Measurements from ENCODE around the gene ANGPTL4. TPM values are rescaled to one million over a fixed set of nuclear protein-coding genes. Genes with fewer than 3 reads are reported as not detected.

ANGPTL4 gene
- total and polyA plus RNA-seq, 9 of the 15 experiments (the other 6 are each of a cell fraction or from before 2014, with no cell fraction given) = 0.05 to 0.77 (median 0.22) TPM; not detected in 4

DNA sequence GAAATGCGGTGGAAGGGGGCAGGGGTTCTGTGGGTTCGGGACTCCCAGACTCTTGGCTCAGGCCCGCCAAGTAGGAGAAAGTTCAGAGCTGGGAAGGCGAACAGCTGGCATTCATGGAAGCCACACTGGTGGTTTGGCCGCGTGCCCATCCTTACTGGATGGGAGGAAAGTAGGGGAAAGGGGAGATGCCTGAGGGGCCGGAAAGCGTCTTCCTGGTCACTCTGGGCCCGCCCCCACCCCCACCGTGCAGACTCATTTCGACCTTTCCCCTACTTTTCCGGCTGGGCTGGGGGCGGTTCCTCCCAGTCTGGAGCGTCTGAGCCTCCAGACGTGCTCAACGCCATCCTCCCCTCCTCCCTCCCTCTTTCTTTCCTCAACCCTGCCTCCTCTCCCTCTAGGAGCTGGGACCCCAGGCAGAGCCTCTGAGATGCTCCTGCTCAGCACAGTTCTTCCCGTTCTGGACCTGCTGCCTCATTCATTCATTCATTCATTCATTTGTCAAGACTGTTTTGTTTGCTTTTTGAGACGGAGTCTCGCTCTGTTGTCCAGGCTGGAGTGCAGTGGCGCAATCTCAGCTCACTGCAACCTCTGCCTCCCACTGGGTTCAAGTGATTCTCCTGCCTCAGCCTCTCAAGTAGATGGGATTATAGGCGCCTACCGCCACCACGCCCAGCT is 3.5 kb downstream of the ANGPTL4 start (continued):
- no peak for TF ChIP-seq CEBPG (CRISPR knock-in tag; IDR thresholded peaks at IDR 0.05)
- peak in 1 of 2 experiments; percentile 60; a peak in 2 of 4 replicates for TF ChIP-seq CEBPG (tag; conservative IDR thresholded peaks at IDR 0.05 in 1 of 2, IDR thresholded peaks at IDR 0.05 in 1 of 2)
- TF ChIP-seq MTA1 (IDR thresholded peaks at IDR 0.05; ENCODE audit: borderline replicate concordance) = no peak
- no peak for TF ChIP-seq STAT5A (IDR thresholded peaks at IDR 0.05; ENCODE audit: borderline replicate concordance, low read length)
- no peak for TF ChIP-seq PCBP1 (IDR thresholded peaks at IDR 0.05; ENCODE audit: low read depth, low read length, poor library complexity, severe bottlenecking)
- no peak for TF ChIP-seq HDAC3 (IDR thresholded peaks at IDR 0.05; ENCODE audit: borderline replicate concordance, partially characterized antibody)
- 0 out of 2 replicates have a peak, but pooled peaks have one; percentile 11 for TF ChIP-seq CREM (IDR thresholded peaks at IDR 0.05; ENCODE audit: low read depth)
- TF ChIP-seq RCOR1 (IDR thresholded peaks at IDR 0.05; ENCODE audit: borderline replicate concordance in 1 of 2, low read depth in 2 of 2, low read length in 2 of 2) = no peak
- no peak for TF ChIP-seq ZSCAN32 (CRISPR knock-in tag; IDR thresholded peaks at IDR 0.05)
- TF ChIP-seq, protein P1, sequence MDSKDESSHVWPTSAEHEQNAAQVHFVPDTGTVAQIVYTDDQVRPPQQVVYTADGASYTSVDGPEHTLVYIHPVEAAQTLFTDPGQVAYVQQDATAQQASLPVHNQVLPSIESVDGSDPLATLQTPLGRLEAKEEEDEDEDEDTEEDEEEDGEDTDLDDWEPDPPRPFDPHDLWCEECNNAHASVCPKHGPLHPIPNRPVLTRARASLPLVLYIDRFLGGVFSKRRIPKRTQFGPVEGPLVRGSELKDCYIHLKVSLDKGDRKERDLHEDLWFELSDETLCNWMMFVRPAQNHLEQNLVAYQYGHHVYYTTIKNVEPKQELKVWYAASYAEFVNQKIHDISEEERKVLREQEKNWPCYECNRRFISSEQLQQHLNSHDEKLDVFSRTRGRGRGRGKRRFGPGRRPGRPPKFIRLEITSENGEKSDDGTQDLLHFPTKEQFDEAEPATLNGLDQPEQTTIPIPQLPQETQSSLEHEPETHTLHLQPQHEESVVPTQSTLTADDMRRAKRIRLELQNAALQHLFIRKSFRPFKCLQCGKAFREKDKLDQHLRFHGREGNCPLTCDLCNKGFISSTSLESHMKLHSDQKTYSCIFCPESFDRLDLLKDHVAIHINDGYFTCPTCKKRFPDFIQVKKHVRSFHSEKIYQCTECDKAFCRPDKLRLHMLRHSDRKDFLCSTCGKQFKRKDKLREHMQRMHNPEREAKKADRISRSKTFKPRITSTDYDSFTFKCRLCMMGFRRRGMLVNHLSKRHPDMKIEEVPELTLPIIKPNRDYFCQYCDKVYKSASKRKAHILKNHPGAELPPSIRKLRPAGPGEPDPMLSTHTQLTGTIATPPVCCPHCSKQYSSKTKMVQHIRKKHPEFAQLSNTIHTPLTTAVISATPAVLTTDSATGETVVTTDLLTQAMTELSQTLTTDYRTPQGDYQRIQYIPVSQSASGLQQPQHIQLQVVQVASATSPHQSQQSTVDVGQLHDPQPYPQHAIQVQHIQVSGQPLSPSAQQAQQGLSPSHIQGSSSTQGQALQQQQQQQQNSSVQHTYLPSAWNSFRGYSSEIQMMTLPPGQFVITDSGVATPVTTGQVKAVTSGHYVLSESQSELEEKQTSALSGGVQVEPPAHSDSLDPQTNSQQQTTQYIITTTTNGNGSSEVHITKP (IDR thresholded peaks at IDR 0.05; ENCODE audit: partially characterized antibody) = peak; percentile 55
- TF ChIP-seq, protein P2, sequence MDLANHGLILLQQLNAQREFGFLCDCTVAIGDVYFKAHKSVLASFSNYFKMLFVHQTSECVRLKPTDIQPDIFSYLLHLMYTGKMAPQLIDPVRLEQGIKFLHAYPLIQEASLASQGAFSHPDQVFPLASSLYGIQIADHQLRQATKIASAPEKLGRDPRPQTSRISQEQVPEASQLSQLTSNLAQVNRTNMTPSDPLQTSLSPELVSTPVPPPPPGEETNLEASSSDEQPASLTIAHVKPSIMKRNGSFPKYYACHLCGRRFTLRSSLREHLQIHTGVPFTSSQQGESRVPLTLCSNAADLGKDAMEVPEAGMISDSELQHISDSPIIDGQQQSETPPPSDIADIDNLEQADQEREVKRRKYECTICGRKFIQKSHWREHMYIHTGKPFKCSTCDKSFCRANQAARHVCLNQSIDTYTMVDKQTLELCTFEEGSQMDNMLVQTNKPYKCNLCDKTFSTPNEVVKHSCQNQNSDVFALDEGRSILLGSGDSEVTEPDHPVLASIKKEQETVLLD (IDR thresholded peaks at IDR 0.05) = no peak
- peak; percentile 49; the same call in 1 of the 2 replicates for TF ChIP-seq GABPA (tag; conservative IDR thresholded peaks at IDR 0.05; ENCODE audit: low read depth)
- TF ChIP-seq PTTG1 (tag; IDR thresholded peaks at IDR 0.05; ENCODE audit: low read depth) = no peak
- TF ChIP-seq, protein P3, sequence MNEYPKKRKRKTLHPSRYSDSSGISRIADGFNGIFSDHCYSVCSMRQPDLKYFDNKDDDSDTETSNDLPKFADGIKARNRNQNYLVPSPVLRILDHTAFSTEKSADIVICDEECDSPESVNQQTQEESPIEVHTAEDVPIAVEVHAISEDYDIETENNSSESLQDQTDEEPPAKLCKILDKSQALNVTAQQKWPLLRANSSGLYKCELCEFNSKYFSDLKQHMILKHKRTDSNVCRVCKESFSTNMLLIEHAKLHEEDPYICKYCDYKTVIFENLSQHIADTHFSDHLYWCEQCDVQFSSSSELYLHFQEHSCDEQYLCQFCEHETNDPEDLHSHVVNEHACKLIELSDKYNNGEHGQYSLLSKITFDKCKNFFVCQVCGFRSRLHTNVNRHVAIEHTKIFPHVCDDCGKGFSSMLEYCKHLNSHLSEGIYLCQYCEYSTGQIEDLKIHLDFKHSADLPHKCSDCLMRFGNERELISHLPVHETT (CRISPR knock-in tag; conservative IDR thresholded peaks at IDR 0.05 in 1 of 2, IDR thresholded peaks at IDR 0.05 in 1 of 2) = no peak
- no peak for TF ChIP-seq ZNF75A (CRISPR knock-in tag; IDR thresholded peaks at IDR 0.05)
- TF ChIP-seq, protein P4, sequence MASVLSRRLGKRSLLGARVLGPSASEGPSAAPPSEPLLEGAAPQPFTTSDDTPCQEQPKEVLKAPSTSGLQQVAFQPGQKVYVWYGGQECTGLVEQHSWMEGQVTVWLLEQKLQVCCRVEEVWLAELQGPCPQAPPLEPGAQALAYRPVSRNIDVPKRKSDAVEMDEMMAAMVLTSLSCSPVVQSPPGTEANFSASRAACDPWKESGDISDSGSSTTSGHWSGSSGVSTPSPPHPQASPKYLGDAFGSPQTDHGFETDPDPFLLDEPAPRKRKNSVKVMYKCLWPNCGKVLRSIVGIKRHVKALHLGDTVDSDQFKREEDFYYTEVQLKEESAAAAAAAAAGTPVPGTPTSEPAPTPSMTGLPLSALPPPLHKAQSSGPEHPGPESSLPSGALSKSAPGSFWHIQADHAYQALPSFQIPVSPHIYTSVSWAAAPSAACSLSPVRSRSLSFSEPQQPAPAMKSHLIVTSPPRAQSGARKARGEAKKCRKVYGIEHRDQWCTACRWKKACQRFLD (CRISPR knock-in tag; IDR thresholded peaks at IDR 0.05) = no peak
- no peak for TF ChIP-seq TAF15 (IDR thresholded peaks at IDR 0.05; ENCODE audit: low read depth, low read length)
- no peak for TF ChIP-seq SRSF1 (IDR thresholded peaks at IDR 0.05; ENCODE audit: low read depth, low read length)
- no peak for TF ChIP-seq POLR2B (IDR thresholded peaks at IDR 0.05; ENCODE audit: low read depth, partially characterized antibody)
